IMR-90 (cell line): ENCODE results near the gene ARHGEF37. TPM values are rescaled to one million over a fixed set of nuclear protein-coding genes. Genes with fewer than 3 reads are reported as not detected.
A peak's percentile ranks its signal among the peaks of the same experiment; 100 is the strongest.

Experiments
- ATAC-seq: fragments of 200-7000 bp; cut with Tn5 transposase; 2 replicates; pipeline ENCODE4 v1.9.1; 2020; ENCODE audit warnings: low read depth, mild to moderate bottlenecking, moderate library complexity
- BruUV-seq: library from RNA; stranded (reverse); fragments of 400-500 nt; replicated peaks from 2 replicates; lab custom pipeline; 2021; lab: Mats Ljungman, UMichigan
- CTCF ChIA-PET: fragments of 300-600 bp; formaldehyde crosslinking; extraction: SDS; loops from one replicate; lab custom pipeline; 2021; ENCODE audit warnings: antibody characterized with exemption; lab: Yijun Ruan, JAX
- POLR2A ChIA-PET: fragments of 300-600 bp; sonication (Branson Sonifier 250); formaldehyde crosslinking; loops from one replicate; lab custom pipeline; 2022; ENCODE audit warnings: antibody characterized with exemption; ENCODE audit not compliant: unreplicated experiment; lab: Charles Lee
- DNase-seq: peaks from one replicate; pipeline ENCODE4 v3.0.0; 2013
- H2AFZ ChIP-seq: replicated peaks from 2 replicates; pipeline ENCODE3; 2013; ENCODE audit warnings: low read length, mild to moderate bottlenecking; ENCODE audit not compliant: poor library complexity
- H2AK5ac ChIP-seq: 2 replicates; pipeline ENCODE4 v1.6.1; 2013; ENCODE audit warnings: low read depth, low read length, inconsistent platforms
- H2AK9ac ChIP-seq: replicated peaks from 2 replicates; pipeline ENCODE3; 2013; ENCODE audit warnings: mild to moderate bottlenecking, low read depth, low read length, moderate library complexity; ENCODE audit not compliant: poor library complexity
- H2BK120ac ChIP-seq: 2 replicates; pipeline ENCODE4 v1.6.1; 2013; ENCODE audit warnings: low read depth, low read length, inconsistent platforms
- H2BK15ac ChIP-seq: 3 replicates; pipeline ENCODE4 v1.6.1; 2013; ENCODE audit warnings: low read depth, low read length, inconsistent platforms
- H2BK20ac ChIP-seq: 2 replicates; pipeline ENCODE4 v1.6.1; 2013; ENCODE audit warnings: low read depth, mild to moderate bottlenecking, inconsistent platforms, low read length, moderate library complexity
- H2BK5ac ChIP-seq: 2 replicates; pipeline ENCODE4 v1.6.1; 2013; ENCODE audit warnings: mild to moderate bottlenecking, low read depth, low read length, inconsistent platforms; ENCODE audit not compliant: poor library complexity, severe bottlenecking
- H3K14ac ChIP-seq: replicated peaks from 2 replicates; pipeline ENCODE4 v1.6.1; 2013; ENCODE audit warnings: low read depth, low read length, inconsistent platforms
- H3K18ac ChIP-seq: 2 replicates; pipeline ENCODE4 v1.6.1; 2013; ENCODE audit warnings: low read depth, low read length, control low read depth
- H3K23ac ChIP-seq: 2 replicates; pipeline ENCODE4 v1.6.1; 2013; ENCODE audit warnings: low read depth, low read length, inconsistent platforms
- H3K27ac ChIP-seq: 2 replicates; pipeline ENCODE4 v1.5.1; 2013; ENCODE audit warnings: mild to moderate bottlenecking, control low read depth, low read length; ENCODE audit not compliant: insufficient read depth
- H3K27me3 ChIP-seq: 2 replicates; pipeline ENCODE4 v1.6.1; 2013; ENCODE audit warnings: low read length; ENCODE audit not compliant: control insufficient read depth, insufficient read depth
- H3K36me3 ChIP-seq: 2 replicates; pipeline ENCODE4 v1.6.1; 2013; ENCODE audit warnings: low read length, mixed read lengths; ENCODE audit not compliant: control insufficient read depth, insufficient read depth
- H3K4ac ChIP-seq: 2 replicates; pipeline ENCODE4 v1.6.1; 2013; ENCODE audit warnings: low read depth, low read length, inconsistent platforms
- H3K4me1 ChIP-seq: 2 replicates; pipeline ENCODE4 v1.6.1; 2013; ENCODE audit warnings: low read length, mixed read lengths; ENCODE audit not compliant: control insufficient read depth, insufficient read depth
- H3K4me2 ChIP-seq: 2 replicates; pipeline ENCODE4 v1.6.1; 2013; ENCODE audit warnings: low read depth, mild to moderate bottlenecking, control low read depth, low read length, moderate library complexity
- H3K4me3 ChIP-seq: 2 replicates; pipeline ENCODE4 v1.5.1; 2013; ENCODE audit warnings: low read depth, mild to moderate bottlenecking, control low read depth, low read length, moderate library complexity; ENCODE audit not compliant: insufficient read depth
- H3K56ac ChIP-seq: 2 replicates; pipeline ENCODE4 v1.6.1; 2013; ENCODE audit warnings: low read length, inconsistent platforms; ENCODE audit not compliant: insufficient read depth; ENCODE audit errors: extremely low read depth
- H3K79me1 ChIP-seq, 2 experiments: 2 replicates each; pipeline ENCODE4 v1.6.1; 2013; ENCODE audit warnings: low read length in 2 of 2, inconsistent platforms in 1 of 2, low read depth in 1 of 2
- H3K9ac ChIP-seq: 2 replicates; pipeline ENCODE4 v1.6.1; 2013; ENCODE audit warnings: low read depth, low read length, control low read depth
- H3K9me1 ChIP-seq: 2 replicates; pipeline ENCODE4 v1.6.1; 2013; ENCODE audit warnings: low read length, inconsistent platforms; ENCODE audit not compliant: insufficient read depth
- H3K9me3 ChIP-seq: 2 replicates; pipeline ENCODE4 v1.6.1; 2013; ENCODE audit warnings: low read length; ENCODE audit not compliant: control insufficient read depth, insufficient read depth
- H4K20me1 ChIP-seq: 2 replicates; pipeline ENCODE4 v1.6.1; 2013; ENCODE audit warnings: low read length, inconsistent platforms; ENCODE audit not compliant: insufficient read depth
- H4K5ac ChIP-seq: 2 replicates; pipeline ENCODE4 v1.6.1; 2013; ENCODE audit warnings: mild to moderate bottlenecking, low read depth, low read length, control low read depth
- H4K8ac ChIP-seq, 2 experiments: 2 replicates each; pipeline ENCODE4 v1.6.1; 2013; ENCODE audit warnings: low read depth in 2 of 2, low read length in 2 of 2, control low read depth in 1 of 2, inconsistent platforms in 1 of 2
- H4K91ac ChIP-seq: 2 replicates; pipeline ENCODE4 v1.6.1; 2013; ENCODE audit warnings: low read depth, low read length, inconsistent platforms; ENCODE audit not compliant: insufficient read depth
- BHLHE40 ChIP-seq: fragments of 150-350 bp; IDR thresholded peaks from 2 replicates; pipeline ENCODE4 v1.6.1; 2016; ENCODE audit warnings: mild to moderate bottlenecking, low read depth, low read length
- CEBPB ChIP-seq: IDR thresholded peaks from 2 replicates; pipeline ENCODE4 v1.6.1; 2012; ENCODE audit warnings: low read depth, low read length, improper control_type of control experiment
- CHD1 ChIP-seq: IDR thresholded peaks from 2 replicates; pipeline ENCODE4 v1.6.1; 2012; ENCODE audit warnings: low read depth, low read length, improper control_type of control experiment
- FOS ChIP-seq: fragments of 150-350 bp; IDR thresholded peaks from 2 replicates; pipeline ENCODE4 v1.6.1; 2016; ENCODE audit warnings: low read depth, low read length
- WGBS, 2 experiments: methylation state at CpG; one replicate each; pipeline versions ENCODE4 v1.1.5 to v1.1.7; 2013; ENCODE audit warnings: missing lambda C conversion rate in 2 of 2; ENCODE audit not compliant: insufficient read length in 1 of 2; ENCODE audit errors: extremely low coverage in 2 of 2; 5-methylcytosine and 5-hydroxymethylcytosine counted together
- dilution Hi-C: fragments of 300-500 bp; cut with HindIII; formaldehyde crosslinking; loops from one replicate; pipeline ENCODE4 v1.14.3; 2018; ENCODE audit warnings: low sequenced_read_pairs; ENCODE audit not compliant: unreplicated experiment
- in situ Hi-C: fragments of 300-500 bp; cut with MboI; formaldehyde crosslinking; loops from 3 replicates; pipeline ENCODE4 v1.14.3; 2019; ENCODE audit warnings: low sequenced_read_pairs, inconsistent platforms, mixed read lengths
- intact Hi-C: fragments of 100-400 bp; cut with micrococcal nuclease; formaldehyde crosslinking; loops from 2 replicates; pipeline ENCODE4 v1.10.0; 2022
- polyA plus RNA-seq, 3 experiments: library from polyadenylated mRNA; depleted of rRNA; stranded (reverse); fragments of >200 nt; gene quantifications; 2 replicates each; pipeline ENCODE4 v1.2.3, GENCODE V29; 2012; ENCODE audit warnings: low replicate concordance in 1 of 3
- total RNA-seq: library from RNA; depleted of rRNA; stranded (reverse); fragments of >200 nt; gene quantifications from 2 replicates; pipeline ENCODE4 v1.2.3, GENCODE V29; 2012

Gene ARHGEF37
- total and polyA plus RNA-seq, 2 of the 4 experiments (the other 2 are of a cell fraction), result 0.39 to 0.54 TPM

GRCh38 chr5:149563466-149563865 lies 17.8 kb upstream of the ARHGEF37 start:
- Histone ChIP-seq H3K4me1 (peaks cover 14% of the 10 kb centered on the region), H3K4me2 (no peak overlapping the region; the same call in 1 of the 2 replicates)
- in situ Hi-C loops, result loop anchor here (5.0 to 25.0 kb wide), 3 partner anchors 126 to 401 kb away; no protein-coding TSS in a partner anchor

More at GRCh38 chr5:149563466-149563865, 17.8 kb upstream of the ARHGEF37 start:
- peak overlapping the region; percentile 100 for H3K27ac ChIP-seq
- peak overlapping the region; percentile 25; the same call in 1 of the 2 replicates for H3K9ac ChIP-seq
- H2BK120ac ChIP-seq, result peak overlapping the region; percentile 99
- peak overlapping the region; percentile 95; the same call in 1 of the 2 replicates for H3K4ac ChIP-seq
- H4K91ac ChIP-seq, result peak overlapping the region; percentile 95; the same call in 1 of the 2 replicates
- no peak overlapping the region for H2AK9ac ChIP-seq
- peak overlapping the region; percentile 33 for H3K14ac ChIP-seq
- H4K20me1 ChIP-seq, result no peaks in the 10 kb centered on the region
- H3K79me1 ChIP-seq, result peaks cover 0 to 7% of the 10 kb centered on the region in 2 experiments; a peak in 1 of 4 replicates
- peak overlapping the region; percentile 94 for H3K23ac ChIP-seq
- no peaks in the 10 kb centered on the region for H3K36me3 ChIP-seq
- peak overlapping the region; percentile 96 for H2BK15ac ChIP-seq
- TF ChIP-seq BHLHE40, result no peak
- TF ChIP-seq CHD1, result no peak
- peak; percentile 4; the same call in 1 of the 2 replicates for TF ChIP-seq FOS
- peak; percentile 65; the same call in 1 of the 2 replicates for TF ChIP-seq CEBPB
- 0 out of 2 replicates have a peak, but pooled peaks cover 3% of the 10 kb centered on the region for H3K9me1 ChIP-seq
- intact Hi-C loops (loop anchor here (5.0 to 10.0 kb wide), 5 partner anchors 76 to 829 kb away; partner anchors contain the start of genes ABLIM3 and AFAP1L1), dilution Hi-C loops (no loop called here)
- H4K5ac ChIP-seq, result peak overlapping the region; percentile 53; the same call in 1 of the 2 replicates
- peak overlapping the region; percentile 79 to 91 for H4K8ac ChIP-seq
- H2AFZ ChIP-seq, result no peak overlapping the region
- peak overlapping the region; percentile 60 for H3K18ac ChIP-seq
- BruUV-seq, result no TSS peak
- peak overlapping the region; percentile 100 for H2BK5ac ChIP-seq
- no CpG with 5 or more reads among the region's 2 CpGs for WGBS, 2 experiments
- peak overlapping the region; percentile 82 for H3K56ac ChIP-seq
- no peaks in the 10 kb centered on the region for H3K27me3 ChIP-seq
- ChIA-PET POLR2A (interaction anchor here (2.1 kb wide), 1 partner anchor 118 kb away, joined by 11 read pairs; no protein-coding TSS in a partner anchor), CTCF (interaction anchor here (0.7 to 2.5 kb wide), 5 partner anchors 115 to 192 kb away, joined by 3 to 14 read pairs (median 4); no protein-coding TSS in a partner anchor)
- no peak overlapping the region for H3K4me3 ChIP-seq
- H2BK20ac ChIP-seq, result peak overlapping the region; percentile 98
- no peaks in the 10 kb centered on the region for H3K9me3 ChIP-seq
- DNase-seq (peak; percentile 64), ATAC-seq (peak; percentile 2)
- H2AK5ac ChIP-seq, result peak overlapping the region; percentile 96
